Stimulated activated naive CD8-positive, alpha-beta T cell treated with anti-CD3 and anti-CD28 coated beads, Interleukin-15, Interleukin-2, amounts not matched to agents 100 U/mL and 50 U/mL, for 24 hours (primary cell): ENCODE measurements around the gene TMEM232.
A peak's percentile ranks its signal among the peaks of the same experiment; 100 is the strongest.
"Not testable (repeated sequence)": the region's sequence is repeated elsewhere in the genome, so short reads cannot be mapped to it uniquely, and the experiment has no call there.

Experiments
- ATAC-seq: fragments of 150-1000 bp; cut with Tn5 transposase; one replicate; pipeline ENCODE4 v1.10.0; 2021
- DNase-seq: peaks from one replicate; pipeline ENCODE4 v3.0.0; 2021

The TMEM232 gene

DNA sequence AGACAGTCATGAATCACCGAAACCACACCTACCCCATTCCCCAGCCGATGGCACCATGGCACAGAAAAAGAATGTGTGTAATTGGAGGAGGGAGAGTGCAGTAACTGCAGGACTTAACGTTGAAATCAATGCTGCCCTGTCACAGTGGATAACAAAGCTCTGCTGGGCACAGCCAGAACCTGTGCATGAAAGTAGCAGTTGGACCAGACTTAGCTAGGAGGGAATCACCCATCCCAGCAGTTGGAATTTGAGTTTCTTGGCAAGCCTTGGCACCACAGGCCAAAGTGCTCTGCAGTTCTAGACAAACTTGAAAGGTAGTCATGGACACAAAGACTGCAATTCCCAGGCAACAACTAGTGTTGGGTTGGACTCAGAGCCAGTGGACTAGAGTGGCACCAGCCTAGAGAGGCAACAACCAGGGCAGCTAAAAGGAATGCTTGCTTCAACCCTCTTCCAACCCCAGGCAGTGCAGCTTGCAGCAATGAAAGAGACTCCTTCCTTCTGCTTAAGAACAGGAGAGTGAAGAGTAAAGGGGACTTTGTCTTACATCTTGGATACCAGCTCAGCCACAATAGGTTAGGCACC, 19.1 kb downstream of the TMEM232 start:
- DNase-seq (no peak), ATAC-seq (no peak)

DNA sequence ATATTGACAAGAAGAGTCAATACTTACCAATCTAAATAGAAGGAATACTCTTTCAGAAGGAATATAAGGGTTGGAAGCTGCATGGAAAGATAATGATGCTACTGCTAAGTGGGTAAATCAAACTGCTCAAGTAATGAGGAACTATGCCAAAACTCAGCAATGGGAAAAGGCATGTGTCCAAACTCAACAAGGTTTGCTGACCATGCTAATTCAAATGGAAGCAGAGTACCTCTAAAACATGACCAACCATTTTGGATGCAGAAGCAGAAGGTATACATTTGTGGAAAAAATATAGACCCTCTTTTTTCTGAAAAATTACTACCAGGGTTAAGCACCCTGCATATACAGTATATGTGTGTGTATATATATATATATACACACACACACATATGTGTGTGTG, 21.1 kb downstream of the TMEM232 start:
- DNase-seq = no peak
- no peak for ATAC-seq

DNA sequence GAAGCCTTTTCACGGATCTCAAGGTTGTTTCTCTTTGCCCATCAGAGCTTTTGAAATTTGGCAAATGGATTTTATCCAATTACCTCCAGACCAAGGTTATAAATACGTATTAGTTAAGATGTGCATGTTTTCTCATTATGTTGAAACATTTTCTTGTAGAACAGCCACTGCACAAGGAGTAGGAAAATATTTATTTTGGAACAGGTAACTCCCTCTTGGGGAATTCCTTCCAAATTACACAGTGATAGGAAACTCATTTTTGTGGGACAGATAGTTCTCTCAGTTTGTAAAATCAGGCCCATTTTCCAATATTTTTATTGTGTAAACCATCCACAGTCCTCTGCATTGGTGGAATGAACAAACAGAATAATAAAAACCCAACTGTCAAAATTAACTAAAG, 23.0 kb downstream of the TMEM232 start:
- DNase-seq (no peak), ATAC-seq (no peak)

DNA sequence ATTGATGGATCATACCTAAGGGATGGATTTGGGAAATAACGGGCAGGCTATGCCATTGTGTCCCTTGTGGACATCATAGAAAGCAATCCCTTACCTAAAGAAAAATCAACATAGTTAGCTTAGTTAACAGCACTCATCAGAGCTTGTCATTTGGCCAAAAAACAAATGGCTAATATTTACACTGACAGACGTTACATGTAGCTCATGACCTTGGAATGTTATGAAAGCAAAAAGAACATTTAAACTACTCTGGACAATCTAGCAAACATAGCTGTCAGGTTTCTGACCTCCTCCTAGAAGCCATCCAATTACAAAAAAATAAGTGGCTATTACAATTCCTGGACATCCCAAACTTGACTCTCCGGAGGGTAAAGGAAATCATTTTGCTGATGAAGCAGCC, 23.8 kb downstream of the TMEM232 start:
- DNase-seq (no peak), ATAC-seq (no peak)

DNA sequence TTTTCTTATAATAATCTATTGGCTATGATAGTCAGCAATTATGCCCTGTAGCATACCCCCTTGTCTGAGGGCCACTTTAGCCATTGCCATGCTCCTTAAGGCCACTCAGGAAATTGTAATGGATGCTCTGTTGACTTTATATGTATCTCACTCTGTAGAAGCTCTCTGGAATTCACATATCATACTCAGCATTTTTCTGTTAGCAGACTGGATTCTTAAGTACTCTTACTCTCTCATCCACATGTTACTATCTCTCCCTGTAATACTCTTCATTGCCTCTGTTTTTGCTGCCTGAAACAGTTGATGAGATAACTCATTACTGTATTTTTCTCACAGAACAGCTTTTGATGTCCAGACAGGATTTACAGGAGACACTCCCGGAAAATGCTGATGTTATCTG, 24.2 kb downstream of the TMEM232 start:
- ATAC-seq (no peak), DNase-seq (no peak)

DNA sequence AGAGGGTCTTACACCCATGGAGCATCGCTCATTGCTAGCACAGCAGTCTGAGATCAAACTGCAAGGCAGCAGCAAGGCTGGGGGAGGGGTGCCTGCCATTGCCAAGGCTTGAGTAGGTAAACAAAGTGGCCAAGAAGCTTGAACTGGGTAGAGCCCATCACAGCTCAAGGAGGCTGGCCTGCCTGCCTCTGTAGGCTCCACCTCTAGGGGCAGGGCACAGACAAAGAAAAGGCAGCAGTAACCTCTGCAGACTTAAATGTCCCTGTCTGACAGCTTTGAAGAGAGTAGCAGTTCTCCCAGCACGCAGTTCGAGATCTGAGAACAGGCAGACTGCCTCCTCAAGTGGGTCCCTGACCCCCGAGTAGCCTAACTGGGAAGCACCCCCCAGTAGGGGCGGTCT, 33.8 kb downstream of the TMEM232 start:
- DNase-seq, ATAC-seq: not testable (repeated sequence)

DNA sequence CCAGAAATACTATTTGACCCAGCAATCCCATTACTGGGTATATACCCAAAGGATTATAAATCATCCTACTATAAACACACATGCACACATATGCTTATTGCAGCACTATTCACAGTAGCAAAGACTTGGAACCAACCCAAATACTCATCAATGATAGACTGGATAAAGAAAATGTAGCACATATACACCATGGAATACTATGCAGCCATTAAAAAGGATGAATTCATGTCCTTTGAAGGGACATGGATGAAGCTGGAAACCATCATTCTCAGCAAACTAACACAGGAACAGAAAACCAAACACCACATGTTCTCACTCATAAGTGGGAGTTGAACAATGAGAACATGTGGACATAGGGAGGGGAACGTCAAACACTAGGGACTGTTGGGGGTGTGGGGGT, 35.9 kb downstream of the TMEM232 start:
- DNase-seq, ATAC-seq: not testable (repeated sequence)

DNA sequence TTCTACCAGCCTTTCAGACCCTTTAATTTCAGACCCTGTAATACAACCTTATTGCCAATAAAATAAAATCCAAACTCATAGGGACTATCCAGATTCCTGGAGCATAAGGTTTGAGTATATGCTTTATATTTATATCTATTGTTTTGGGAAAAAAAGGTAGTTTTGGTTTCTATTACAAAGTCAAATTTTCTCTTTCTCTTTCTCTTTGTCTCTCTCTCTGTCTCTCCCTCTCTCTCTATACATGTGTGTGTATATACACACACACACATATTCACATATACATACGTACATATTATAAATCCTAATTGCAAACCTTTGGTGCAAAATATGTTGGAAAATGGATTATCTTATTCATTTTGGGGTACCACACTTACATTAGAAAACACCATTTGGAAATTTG, 39.0 kb downstream of the TMEM232 start:
- DNase-seq (no peak), ATAC-seq (no peak)

DNA sequence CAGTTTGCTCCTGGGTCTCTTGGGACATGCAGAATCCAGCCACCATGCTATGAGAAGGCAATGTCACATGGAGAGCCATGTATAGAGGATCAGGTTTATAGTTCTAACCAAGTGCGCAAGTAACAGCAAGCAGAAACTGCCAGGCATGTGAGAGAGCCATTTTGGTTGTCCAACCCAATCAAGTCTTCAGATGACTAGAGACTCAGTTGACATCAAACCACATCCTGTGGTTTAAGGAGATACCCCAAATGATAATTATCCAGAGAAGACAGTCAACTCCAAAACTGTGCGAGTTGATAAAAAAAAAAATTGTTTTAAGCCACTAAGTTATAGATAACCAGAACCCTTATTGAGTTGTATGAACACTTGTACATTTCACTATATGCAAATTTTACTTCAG, 40.2 kb downstream of the TMEM232 start:
- no peak for ATAC-seq
- DNase-seq = no peak

DNA sequence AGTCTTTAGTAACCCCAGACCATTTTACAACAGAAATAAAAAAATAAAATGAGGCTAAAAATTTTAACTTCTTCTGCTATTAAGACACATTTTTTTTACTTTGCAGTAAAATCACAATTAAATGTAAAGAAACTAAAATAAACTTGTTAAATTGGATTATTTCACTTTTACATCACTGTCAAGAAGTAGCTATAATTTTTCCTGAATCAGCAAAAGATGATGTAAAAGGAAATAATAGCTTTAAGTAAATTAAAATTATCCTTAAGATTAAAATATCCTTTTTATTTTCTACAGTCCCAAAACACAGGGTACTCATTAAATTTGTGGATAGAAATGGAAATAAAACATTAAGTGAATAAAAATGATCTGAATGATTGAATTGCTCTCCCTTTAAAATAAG, 44.5 kb downstream of the TMEM232 start:
- ATAC-seq (no peak), DNase-seq (no peak)

DNA sequence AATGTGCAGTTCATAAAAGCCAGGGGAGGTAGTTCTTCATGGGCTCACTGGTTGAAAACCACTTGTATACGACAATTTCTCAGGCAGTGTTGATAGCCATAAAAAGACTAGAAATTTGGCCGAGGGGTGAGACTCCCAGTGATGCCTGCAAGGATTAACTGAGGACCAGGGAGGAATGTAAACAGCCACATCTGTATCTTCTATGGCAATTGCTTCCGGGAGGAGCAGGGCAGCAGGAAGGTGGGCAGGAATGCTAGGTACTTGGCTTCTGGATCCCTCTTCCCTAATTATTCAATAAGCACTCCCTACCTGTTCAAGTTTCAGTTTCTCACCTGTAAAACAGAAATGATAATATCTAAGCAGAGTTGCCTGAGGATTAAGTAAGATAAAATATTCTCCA, 45.4 kb downstream of the TMEM232 start:
- DNase-seq (no peak), ATAC-seq (no peak)

DNA sequence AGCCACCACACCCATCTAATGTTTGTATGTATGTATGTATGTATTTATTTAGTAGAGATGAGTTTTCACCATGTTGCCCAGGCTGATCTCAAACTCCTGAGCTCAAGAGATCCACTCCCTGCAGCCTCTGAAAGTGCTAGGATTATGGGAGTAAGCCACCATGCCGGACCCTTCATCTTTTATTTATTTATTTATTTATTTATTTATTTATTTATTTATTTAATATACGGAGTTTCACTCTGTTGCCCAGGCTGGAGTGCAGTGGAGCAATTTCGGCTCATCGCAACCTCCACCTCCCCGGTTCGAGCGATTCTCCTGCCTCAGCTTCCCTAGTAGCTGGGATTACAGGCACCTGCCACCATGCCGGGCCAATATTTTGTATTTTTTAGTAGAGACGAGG, 49.9 kb downstream of the TMEM232 start:
- ATAC-seq = not testable (repeated sequence)

DNA sequence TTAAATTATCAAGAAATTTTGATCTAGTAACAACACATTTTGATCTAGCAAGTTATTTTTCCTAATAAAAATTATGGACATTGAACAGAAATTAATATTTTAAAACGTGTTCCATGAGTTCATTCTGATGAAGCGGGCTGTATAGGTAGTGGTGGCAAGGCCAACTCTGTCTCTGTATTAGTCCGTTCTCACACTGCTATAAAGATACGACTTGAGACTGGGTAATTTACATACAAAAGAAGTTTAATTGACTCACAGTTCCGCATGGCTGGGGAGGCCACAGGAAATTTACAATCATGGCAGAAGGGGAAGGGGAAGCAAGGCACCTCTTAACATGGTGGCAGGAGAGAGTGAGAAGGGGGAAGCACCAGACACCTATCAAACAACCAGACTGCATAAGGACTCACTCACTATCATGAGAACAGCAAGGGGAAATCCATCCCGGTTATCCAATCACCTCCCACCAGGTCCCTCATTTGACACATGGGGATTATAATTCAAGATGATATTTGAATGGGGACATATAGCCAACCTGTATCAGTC, 61.2 kb downstream of the TMEM232 start:
- ATAC-seq = no peak
- no peak for DNase-seq

More for the DNA sequence above, 49.9 kb downstream of the TMEM232 start:
- not testable (repeated sequence) for DNase-seq

DNA sequence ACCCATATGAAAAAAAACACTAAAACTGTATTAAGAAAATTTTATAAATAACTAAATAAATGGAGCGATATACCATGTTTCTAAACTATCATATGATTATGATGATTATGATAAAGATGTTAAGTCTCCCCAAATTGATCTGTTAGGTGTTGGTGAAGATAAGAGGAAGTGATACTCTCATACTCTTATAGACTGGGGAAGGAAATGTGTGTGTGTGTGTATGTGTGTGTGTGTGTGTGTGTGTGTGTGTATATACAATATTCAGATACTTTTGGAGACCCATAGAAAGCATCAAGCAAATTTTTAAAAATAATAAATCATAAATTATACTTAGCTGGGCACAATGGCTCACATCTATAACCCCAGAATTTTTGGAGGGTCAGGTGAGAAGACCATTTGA, 62.9 kb downstream of the TMEM232 start:
- DNase-seq = no peak
- ATAC-seq = no peak

DNA sequence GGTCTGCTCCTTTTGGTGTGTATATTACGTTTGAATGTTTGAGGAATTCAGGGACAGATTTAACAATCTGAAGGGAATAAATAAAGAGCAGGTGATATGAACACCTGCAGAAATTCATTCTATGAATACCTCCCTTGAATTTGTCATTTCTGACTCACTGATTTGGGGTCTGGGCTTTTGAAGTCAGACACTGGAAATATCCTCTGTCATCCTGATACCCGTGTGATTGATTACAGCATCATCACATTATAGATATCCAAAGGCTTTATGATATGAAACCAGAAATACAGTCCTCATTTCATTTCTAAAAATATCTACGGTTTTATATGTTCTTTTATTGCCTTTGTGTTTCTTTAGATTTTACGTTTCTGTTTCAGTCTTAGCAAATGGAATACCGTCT, 68.5 kb downstream of the TMEM232 start:
- DNase-seq (no peak), ATAC-seq (peak; percentile 32)

DNA sequence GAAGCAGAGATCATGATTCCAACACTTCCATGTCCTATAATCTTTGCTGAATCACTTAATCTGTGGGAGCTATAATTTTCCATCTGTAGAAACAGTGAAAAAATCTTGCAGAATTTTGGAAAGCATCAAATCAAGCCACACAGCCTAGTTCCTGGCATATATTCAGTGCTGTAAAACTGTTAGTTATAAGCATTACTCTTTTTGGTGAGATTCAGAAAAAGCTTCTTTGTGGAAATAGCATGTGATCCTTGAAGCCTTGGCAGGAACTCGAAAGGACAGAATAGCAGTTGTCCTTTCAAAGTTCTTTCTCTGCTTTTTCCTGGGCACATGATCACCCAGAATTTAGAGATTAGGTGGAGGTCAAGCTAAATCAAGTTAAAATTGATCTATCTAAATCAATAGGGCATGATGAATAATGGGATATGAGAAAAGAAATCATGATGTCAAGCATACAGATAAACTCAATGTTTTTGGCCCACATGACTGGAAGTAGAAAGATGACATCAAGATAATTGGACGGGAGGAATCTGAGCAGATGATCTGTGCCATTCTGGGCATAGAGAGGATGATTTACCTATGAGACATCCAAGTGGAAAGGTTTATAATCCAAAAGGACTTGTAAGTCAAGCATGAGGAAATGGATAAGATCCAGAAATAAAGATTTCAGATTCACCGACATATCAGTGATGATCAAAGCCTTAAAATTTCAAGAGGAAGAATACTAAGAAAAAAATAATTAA, 73.1 kb downstream of the TMEM232 start:
- ATAC-seq = no peak
- no peak for DNase-seq

DNA sequence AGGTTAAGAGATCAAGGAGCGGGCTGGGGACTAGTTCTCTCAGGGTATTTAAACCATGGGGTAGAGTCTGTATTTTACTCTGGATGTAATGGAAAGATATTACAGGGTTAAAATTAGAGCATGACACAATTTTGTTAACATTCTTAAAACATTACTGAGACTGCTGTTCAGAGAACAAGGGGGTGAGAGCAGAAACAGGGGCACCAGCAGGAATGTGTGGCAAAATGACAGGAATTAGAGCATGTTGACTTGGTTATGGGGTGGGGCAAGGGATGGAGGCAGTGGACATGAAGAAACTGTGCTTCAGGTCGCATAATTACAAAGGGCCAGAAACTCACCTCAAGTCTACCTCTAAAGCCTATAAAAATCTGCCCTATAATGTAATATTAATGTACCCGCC, 75.0 kb downstream of the TMEM232 start:
- DNase-seq (no peak), ATAC-seq (no peak)

DNA sequence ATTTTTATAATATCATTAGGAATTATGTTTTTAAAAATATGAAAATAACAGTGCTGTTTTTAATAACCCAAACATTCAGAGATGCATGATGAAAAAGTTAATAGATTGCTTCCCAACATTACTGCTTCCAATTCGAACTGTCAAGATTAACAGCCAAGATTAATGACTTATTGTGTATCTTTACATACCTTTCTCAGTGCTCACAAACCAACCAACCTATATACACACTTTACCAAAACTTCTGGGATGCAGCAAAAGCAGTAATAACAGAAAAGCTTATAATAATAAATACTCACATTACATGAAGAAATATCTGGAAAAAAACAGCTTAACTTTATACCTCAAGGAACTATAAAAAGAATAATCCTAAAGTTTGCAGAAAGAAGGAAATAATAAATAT, 82.1 kb downstream of the TMEM232 start:
- no peak for ATAC-seq
- no peak for DNase-seq

DNA sequence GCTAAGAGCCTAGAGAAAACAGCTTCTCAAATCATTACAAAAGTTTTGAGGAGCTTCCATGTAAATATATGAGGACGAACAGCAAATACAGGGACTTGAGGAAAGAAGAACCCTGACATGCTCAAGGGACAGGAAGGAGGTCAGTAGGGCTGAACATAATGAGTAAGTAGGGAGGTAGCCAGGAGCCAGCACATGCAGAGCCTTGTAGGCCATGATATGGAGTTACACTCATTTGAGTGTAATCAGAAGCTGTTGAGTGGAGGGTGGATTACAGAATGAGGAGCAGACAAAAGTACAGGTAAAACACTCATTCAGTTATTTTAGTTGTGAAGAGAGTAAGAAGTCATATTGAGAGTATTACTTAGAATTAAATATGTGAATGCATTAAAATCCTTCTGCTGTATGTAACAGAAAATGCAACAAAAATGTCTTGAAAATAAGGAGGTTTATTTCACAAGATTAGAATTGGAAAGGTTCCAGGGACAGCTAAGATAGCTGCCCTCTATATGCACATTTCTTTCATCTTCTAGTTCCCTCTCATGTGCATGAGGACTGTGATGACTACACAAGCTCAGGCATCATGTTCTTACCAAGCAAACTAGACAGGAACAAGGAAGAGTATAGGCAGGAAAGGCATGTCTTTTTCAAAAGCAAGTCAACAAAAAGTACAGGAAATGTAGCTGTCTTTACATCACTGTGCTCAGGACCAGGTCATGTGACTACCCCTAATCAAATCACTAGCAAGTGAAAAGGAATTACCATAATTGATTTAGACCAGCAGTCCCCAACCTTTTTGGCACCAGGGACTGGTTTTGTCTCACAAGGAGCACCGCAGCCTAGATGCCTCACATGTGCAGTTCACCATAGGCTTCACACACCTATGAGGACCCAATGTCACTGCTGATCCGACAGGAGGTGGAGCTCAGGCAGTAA, 87.2 kb downstream of the TMEM232 start:
- no peak for DNase-seq
- no peak for ATAC-seq

DNA sequence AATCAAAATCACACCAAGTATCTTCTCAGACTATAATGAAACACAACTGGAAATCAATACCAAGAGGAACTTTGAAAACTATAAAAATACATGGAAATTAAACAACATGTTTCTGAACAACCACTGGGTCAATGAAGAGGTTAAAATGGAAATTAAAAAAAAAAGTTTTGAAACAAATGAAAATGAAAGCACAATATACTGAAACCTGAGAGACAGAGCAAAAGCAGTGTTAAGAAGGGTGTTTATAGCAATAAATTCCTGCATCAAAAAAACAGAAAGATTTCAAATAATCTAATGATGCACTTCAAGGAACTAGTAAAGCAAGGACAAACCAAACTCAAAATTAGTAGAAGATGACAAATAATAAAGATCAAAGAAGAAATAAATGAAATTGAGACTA, 92.0 kb downstream of the TMEM232 start:
- DNase-seq = no peak
- no peak for ATAC-seq

DNA sequence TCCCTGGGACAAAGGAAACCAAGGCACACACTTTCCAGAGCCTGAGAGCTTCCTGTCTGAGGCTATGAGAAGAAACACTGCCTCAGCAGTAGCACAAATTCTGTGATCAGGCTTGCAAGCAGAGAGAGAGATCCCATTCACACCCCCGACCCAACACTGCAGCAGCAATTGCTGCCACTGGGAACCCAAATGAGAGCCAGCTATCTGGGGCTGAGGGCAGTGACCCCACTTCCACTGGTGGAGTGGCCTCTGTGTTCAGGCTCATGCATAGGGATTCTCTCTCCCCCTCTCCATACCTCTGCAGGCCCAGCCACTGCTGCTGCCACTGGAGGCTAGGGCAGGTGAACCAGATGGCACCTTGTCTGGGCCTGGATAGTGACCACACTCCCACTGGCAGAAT, 95.2 kb downstream of the TMEM232 start:
- ATAC-seq (no peak), DNase-seq (no peak)

DNA sequence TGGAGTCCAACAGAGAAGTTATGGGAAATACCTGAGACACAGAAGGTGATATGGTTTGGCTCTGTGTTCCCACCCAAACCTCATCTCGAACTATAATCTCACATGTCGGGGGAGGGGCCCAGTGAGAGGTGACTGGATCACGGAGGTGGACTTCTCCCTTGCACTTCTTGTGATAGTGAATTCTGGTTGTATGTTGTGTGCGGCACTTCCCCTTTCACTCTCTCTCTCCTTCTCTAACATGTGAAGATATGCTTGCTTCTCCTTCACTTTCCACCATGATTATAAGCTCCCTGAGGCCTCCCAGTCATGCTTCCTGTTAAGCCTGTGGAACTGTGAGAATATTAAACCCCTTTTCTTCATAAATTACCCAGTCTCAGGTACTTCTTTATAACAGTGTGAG, 96.1 kb downstream of the TMEM232 start:
- DNase-seq (no peak), ATAC-seq (no peak)
